BE2C (cell line): Measurements from ENCODE around the gene TMEM150C.
"Not testable (repeated sequence)": the region's sequence is repeated elsewhere in the genome, so short reads cannot be mapped to it uniquely, and the experiment has no call there.

Source experiments
- DNase-seq: peaks from one replicate; pipeline ENCODE4 v3.0.0-alpha.2; 2020
- H3K27me3 ChIP-seq: fragments of 250-450 bp; sonication (Bioruptor Pico); 2 replicates; pipeline ENCODE4 v1.5.1; 2020; ENCODE audit warnings: mild to moderate bottlenecking
- H3K36me3 ChIP-seq: fragments of 250-450 bp; sonication (Bioruptor Pico); 2 replicates; pipeline ENCODE4 v1.5.1; 2020; ENCODE audit warnings: mild to moderate bottlenecking
- H3K4me1 ChIP-seq: fragments of 250-450 bp; sonication (Bioruptor Pico); 2 replicates; pipeline ENCODE4 v1.5.1; 2020
- H3K4me3 ChIP-seq: 2 replicates; pipeline ENCODE4 v1.5.1; 2011; ENCODE audit warnings: low read depth, low read length
- H3K9me3 ChIP-seq: fragments of 250-450 bp; sonication (Bioruptor Pico); 2 replicates; pipeline ENCODE4 v1.5.1; 2020
- CTCF ChIP-seq: IDR thresholded peaks from 2 replicates; pipeline ENCODE4 v1.5.1; 2012; ENCODE audit warnings: mild to moderate bottlenecking, low read depth, low read length

Gene TMEM150C

GRCh38 chr4:82473621-82474164 is 88.1 kb downstream of the TMEM150C start:
- Histone ChIP-seq H3K4me3 (no peak overlapping the region), H3K27me3 (no peaks in the 10 kb centered on the region)

GRCh38 chr4:82473080-82473479 is 88.7 kb downstream of the TMEM150C start:
- DNase-seq, H3K9me3 ChIP-seq, H3K4me3 ChIP-seq, H3K4me1 ChIP-seq, H3K27me3 ChIP-seq, H3K36me3 ChIP-seq: not testable (repeated sequence)

More at GRCh38 chr4:82473621-82474164, 88.1 kb downstream of the TMEM150C start:
- Histone ChIP-seq H3K36me3 (peaks cover 4% of the 10 kb centered on the region; the same call in 1 of the 2 replicates), H3K4me1 (no peaks in the 10 kb centered on the region), H3K9me3 (no peaks in the 10 kb centered on the region)
- TF ChIP-seq CTCF = no peak
- DNase-seq = no peak

GRCh38 chr4:82469791-82470345 is 91.9 kb downstream of the TMEM150C start:
- DNase-seq = no peak
- Histone ChIP-seq H3K36me3 (peaks cover 14% of the 10 kb centered on the region), H3K27me3 (no peaks in the 10 kb centered on the region), H3K4me3 (no peak overlapping the region), H3K4me1 (peaks cover 6% of the 10 kb centered on the region), H3K9me3 (no peaks in the 10 kb centered on the region)
- no peak for TF ChIP-seq CTCF

GRCh38 chr4:82467471-82467870 is 94.3 kb downstream of the TMEM150C start:
- Histone ChIP-seq H3K27me3 (no peaks in the 10 kb centered on the region), H3K4me1 (peaks cover 6% of the 10 kb centered on the region), H3K36me3 (peaks cover 20% of the 10 kb centered on the region), H3K9me3 (no peaks in the 10 kb centered on the region), H3K4me3 (no peak overlapping the region)
- DNase-seq = peak; percentile 33
- TF ChIP-seq CTCF = no peak

- peaks cover 45% of the 10 kb centered on the region for H3K36me3 ChIP-seq
Observed at GRCh38 chr4:82463221-82463620, 98.6 kb downstream of the TMEM150C start.

GRCh38 chr4:82462415-82462831 is 99.4 kb downstream of the TMEM150C start:
- peak; percentile 75 for TF ChIP-seq CTCF
- peak; percentile 84 for DNase-seq
- no peak overlapping the region for H3K4me3 ChIP-seq
- peaks cover 47% of the 10 kb centered on the region for H3K36me3 ChIP-seq
- no peaks in the 10 kb centered on the region for H3K27me3 ChIP-seq
- no peaks in the 10 kb centered on the region for H3K9me3 ChIP-seq
- H3K4me1 ChIP-seq = peaks cover 9% of the 10 kb centered on the region

More at GRCh38 chr4:82463221-82463620, 98.6 kb downstream of the TMEM150C start:
- Histone ChIP-seq H3K9me3 (no peaks in the 10 kb centered on the region), H3K4me1 (peaks cover 11% of the 10 kb centered on the region), H3K4me3 (no peak overlapping the region), H3K27me3 (no peaks in the 10 kb centered on the region)
- TF ChIP-seq CTCF = no peak
- DNase-seq = no peak
